Measurements from ENCODE around the gene AHCYL2. TPM values are rescaled to one million over a fixed set of nuclear protein-coding genes. Genes with fewer than 3 reads are reported as not detected.
"Not testable (repeated sequence)": the region's sequence is repeated elsewhere in the genome, so short reads cannot be mapped to it uniquely, and the experiment has no call there.

AHCYL2 gene
- total RNA-seq, 4 donors from 2014 or later: 33.5 to 61.2 (median 41.7) TPM

DNA sequence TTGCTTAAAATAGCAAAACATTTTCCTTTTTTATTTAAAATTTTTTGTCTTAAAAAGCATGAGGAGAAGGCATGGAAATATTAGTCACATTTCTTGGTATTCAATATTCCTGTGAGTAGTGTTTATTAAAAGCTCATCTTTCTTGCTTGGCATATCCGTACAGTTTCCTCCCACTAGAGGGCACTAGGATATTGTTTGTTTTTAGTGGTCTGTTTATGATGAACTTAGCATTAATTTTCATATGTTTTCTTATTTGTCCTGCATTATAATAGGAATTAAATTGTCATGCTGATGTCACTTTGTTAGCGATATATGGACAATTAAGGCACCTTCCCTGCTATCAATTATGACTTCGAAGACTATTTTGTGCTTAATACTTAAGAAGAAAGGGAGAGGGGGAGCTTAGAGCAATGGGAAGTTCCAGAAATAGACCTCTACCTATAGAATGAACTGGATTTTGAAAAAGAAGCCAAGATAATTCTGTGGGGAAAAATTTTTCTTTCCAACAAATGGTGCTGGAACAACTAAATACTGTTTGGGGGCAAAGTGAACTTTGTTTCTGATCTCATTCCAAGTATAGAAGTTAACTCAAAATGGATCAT is 118.4 kb downstream of the AHCYL2 start:
- H3K4me1 ChIP-seq: peaks cover 6% of the 10 kb centered on the region
- WGBS: 32% methylated on average over 3 of the region's 3 CpGs
- H3K27me3 ChIP-seq: no peaks in the 10 kb centered on the region
- no peaks in the 10 kb centered on the region for H3K9me3 ChIP-seq
- no peak for DNase-seq (ENCODE audit: low spot score in 2 of 2)
- no peak overlapping the region for H3K27ac ChIP-seq
- no peaks in the 10 kb centered on the region for H3K36me3 ChIP-seq
- no peak for TF ChIP-seq EP300 (IDR thresholded peaks at IDR 0.05)
- TF ChIP-seq, protein P1, sequence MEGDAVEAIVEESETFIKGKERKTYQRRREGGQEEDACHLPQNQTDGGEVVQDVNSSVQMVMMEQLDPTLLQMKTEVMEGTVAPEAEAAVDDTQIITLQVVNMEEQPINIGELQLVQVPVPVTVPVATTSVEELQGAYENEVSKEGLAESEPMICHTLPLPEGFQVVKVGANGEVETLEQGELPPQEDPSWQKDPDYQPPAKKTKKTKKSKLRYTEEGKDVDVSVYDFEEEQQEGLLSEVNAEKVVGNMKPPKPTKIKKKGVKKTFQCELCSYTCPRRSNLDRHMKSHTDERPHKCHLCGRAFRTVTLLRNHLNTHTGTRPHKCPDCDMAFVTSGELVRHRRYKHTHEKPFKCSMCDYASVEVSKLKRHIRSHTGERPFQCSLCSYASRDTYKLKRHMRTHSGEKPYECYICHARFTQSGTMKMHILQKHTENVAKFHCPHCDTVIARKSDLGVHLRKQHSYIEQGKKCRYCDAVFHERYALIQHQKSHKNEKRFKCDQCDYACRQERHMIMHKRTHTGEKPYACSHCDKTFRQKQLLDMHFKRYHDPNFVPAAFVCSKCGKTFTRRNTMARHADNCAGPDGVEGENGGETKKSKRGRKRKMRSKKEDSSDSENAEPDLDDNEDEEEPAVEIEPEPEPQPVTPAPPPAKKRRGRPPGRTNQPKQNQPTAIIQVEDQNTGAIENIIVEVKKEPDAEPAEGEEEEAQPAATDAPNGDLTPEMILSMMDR (IDR thresholded peaks at IDR 0.05): peak; percentile 35 to 65
- H3K4me3 ChIP-seq: no peak overlapping the region

DNA sequence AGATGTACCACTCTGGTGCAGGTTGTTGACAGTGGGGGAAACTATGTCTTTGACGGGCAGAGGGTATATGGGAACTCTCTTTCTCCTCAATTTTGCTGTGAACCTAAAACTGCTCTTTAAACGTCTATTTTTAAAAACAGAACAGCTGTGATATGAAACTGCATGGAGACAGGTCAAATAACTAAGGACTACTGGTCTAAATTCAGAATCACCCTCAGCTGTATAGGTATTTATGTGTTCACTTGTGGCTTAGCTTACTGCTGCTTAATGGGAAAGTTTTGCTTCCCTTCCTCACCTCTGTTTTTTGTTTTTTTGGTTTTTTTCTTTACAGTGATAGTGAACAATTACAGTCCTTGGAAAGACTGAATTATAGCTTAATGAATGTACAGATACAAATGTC is 122.5 kb downstream of the AHCYL2 start:
- DNase-seq (ENCODE audit: low spot score in 2 of 2): no peak
- WGBS: 76% methylated on average over 2 of the region's 2 CpGs

DNA sequence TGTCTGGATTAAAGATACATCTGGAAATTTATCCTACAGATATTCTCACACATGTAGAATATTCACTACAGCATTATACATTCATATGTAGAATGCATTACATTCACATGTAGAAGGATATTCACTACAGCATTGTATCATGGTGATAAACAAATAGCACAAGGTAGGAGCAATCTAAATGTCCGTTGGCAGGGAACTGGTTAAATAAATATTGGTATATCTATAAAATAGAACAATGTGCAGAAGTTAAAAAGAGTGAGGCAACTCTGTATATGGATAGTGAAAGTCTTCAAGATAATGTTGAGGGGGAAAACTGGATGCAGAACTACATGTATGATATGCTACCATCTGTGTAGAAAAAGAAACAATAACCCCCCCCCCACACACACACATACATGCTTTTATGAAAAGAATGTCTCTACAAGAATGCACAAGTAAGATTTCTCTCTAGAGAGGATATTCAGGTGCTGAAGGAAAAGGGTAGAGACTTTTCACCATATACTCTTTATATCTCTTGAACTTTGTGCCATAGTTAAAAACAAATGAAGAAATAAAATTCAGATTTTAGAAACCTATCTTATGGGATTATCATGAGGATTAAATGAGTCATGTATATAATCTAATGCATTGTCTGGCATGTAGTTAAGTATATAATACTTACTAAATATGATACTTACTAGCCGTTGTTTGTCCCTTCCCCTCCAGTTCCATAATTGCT is 123.4 kb downstream of the AHCYL2 start:
- TF ChIP-seq POLR2AphosphoS5 (IDR thresholded peaks at IDR 0.05) (no peak), EP300 (IDR thresholded peaks at IDR 0.05) (no peak), POLR2A (IDR thresholded peaks at IDR 0.05) (no peak)
- TF ChIP-seq, protein P1 (IDR thresholded peaks at IDR 0.05): no peak
- H3K27ac ChIP-seq: no peak overlapping the region
- no peak for DNase-seq (ENCODE audit: low spot score in 2 of 2)
- no peaks in the 10 kb centered on the region for H3K27me3 ChIP-seq
- no peak overlapping the region for H3K4me3 ChIP-seq
- no peaks in the 10 kb centered on the region for H3K9me3 ChIP-seq
- 82% methylated on average over 2 of the region's 2 CpGs for WGBS
- H3K4me1 ChIP-seq: peaks cover 2% of the 10 kb centered on the region
- no peaks in the 10 kb centered on the region for H3K36me3 ChIP-seq

More for the DNA sequence above, 122.5 kb downstream of the AHCYL2 start:
- Histone ChIP-seq H3K27me3 (no peaks in the 10 kb centered on the region), H3K4me3 (no peak overlapping the region), H3K27ac (no peak overlapping the region), H3K4me1 (peaks cover 6% of the 10 kb centered on the region), H3K36me3 (no peaks in the 10 kb centered on the region), H3K9me3 (no peaks in the 10 kb centered on the region)
- no peak for TF ChIP-seq EP300 (IDR thresholded peaks at IDR 0.05)
- TF ChIP-seq POLR2AphosphoS5 (IDR thresholded peaks at IDR 0.05): no peak
- TF ChIP-seq, protein P1 (IDR thresholded peaks at IDR 0.05): no peak
- no peak for TF ChIP-seq POLR2A (IDR thresholded peaks at IDR 0.05)

DNA sequence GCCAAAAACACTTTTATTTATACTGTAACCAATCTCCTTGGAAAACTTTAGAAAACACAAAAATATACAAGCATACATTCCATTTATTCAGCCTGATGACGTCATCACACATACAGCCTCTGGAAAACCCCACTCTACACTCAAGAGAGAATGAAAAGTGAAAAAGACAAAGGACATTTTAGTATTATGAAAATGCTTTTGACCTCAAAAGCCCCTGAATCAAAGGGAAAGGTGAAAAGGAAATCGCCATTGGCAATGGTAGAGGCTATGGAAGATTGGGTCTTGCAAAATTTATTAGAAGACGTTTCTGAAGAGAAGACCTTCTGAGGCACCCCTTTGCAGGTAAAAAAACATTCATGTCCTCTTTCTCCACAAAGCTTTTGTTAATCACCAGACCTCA is 126.5 kb downstream of the AHCYL2 start:
- 74% methylated on average over 3 of the region's 3 CpGs for WGBS
- Histone ChIP-seq H3K36me3 (no peaks in the 10 kb centered on the region), H3K4me3 (no peak overlapping the region)

DNA sequence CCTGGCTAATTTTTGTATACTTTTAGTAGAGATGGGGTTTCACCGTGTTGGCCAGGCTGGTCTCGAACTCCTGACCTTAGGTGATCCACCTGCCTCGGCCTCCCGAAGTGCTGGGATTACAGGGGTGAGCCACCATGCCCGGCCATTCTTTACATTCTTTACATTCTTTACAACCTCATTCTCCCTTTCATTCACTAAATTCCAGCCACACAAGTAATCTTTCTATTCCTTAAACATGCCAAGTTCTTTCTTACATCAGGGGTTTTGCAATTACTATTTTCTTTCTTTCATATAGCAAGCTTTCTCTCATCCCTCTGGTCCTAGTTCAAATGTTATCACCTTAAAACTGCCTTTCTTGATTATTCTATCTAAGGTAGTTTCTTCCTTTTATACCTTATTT is 128.3 kb downstream of the AHCYL2 start:
- H3K4me1 ChIP-seq; H3K27ac ChIP-seq; DNase-seq (ENCODE audit: low spot score in 2 of 2); H3K27me3 ChIP-seq; H3K4me3 ChIP-seq; H3K36me3 ChIP-seq; H3K9me3 ChIP-seq: not testable (repeated sequence)
- 87% methylated on average over 5 of the region's 5 CpGs for WGBS

More for the DNA sequence above, 126.5 kb downstream of the AHCYL2 start:
- Histone ChIP-seq H3K27ac (no peak overlapping the region), H3K27me3 (no peaks in the 10 kb centered on the region), H3K9me3 (no peaks in the 10 kb centered on the region), H3K4me1 (no peaks in the 10 kb centered on the region)
- no peak for DNase-seq (ENCODE audit: low spot score in 2 of 2)
- TF ChIP-seq, protein P1 (IDR thresholded peaks at IDR 0.05): no peak
- TF ChIP-seq POLR2AphosphoS5 (IDR thresholded peaks at IDR 0.05) (no peak), POLR2A (IDR thresholded peaks at IDR 0.05) (no peak), EP300 (IDR thresholded peaks at IDR 0.05) (no peak)
